ENCODE results near the gene INTU.
"Not testable (repeated sequence)": the region's sequence is repeated elsewhere in the genome, so short reads cannot be mapped to it uniquely, and the experiment has no call there.

The INTU gene

DNA sequence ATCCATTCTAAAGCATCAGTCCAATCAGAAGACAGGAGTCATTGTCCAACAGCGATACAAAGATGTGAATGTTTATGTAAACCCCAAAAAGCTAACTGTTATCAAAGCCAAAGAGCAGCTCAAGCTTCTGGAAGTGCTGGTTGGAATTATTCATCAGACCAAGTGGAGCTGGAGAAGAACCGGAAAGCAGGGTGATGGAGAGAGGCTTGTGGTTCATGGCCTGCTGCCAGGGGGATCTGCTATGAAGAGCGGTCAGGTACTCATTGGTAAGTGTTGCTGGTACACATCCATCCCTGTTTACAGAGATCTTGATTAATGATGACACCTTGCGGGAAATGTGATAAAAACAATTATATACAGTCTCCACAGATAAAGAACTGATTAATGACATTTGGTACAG, 11.0 kb downstream of the INTU start:
- DNase-seq (ENCODE audit: low spot score): no peak

DNA sequence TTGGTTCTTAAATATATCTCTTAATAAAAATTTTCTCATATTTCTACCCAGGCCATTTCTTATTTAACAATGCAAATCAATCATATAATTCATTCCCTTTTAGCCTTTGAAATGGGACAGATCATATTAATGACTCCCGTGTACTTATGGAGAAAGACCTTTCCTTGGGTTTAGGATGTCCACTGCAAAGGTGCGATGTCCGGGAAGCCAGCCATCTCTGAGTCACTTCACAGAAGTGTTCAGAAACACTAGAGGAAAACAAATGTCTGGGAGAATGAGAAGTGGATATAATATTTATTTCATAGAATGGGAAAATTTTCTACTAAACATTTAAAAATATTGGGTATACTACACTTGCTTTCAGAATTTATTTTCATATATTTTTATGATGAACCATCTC, 15.3 kb downstream of the INTU start:
- DNase-seq (ENCODE audit: low spot score): no peak

DNA sequence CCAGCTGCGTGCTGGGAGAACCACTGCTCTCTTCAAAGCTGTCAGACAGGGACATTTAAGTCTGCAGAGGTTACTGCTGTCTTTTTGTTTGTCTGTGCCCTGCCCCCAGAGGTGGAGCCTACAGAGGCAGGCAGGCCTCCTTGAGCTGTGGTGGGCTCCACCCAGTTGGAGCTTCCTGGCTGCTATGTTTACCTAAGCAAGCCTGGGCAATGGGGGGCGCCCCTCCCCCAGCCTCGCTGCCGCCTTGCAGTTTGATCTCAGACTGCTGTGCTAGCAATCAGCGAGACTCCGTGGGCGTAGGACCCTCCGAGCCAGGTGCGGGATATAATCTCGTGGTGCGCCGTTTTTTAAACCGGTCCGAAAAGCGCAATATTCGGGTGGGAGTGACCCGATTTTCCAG, 22.8 kb downstream of the INTU start:
- not testable (repeated sequence) for DNase-seq (ENCODE audit: low spot score)

- no peak for DNase-seq (ENCODE audit: low spot score)
Measured at GRCh38 chr4:127656047-127656680, 23.4 kb downstream of the INTU start.

- DNase-seq (ENCODE audit: low spot score): no peak
Measured at GRCh38 chr4:127660284-127660885, 27.6 kb downstream of the INTU start.

DNA sequence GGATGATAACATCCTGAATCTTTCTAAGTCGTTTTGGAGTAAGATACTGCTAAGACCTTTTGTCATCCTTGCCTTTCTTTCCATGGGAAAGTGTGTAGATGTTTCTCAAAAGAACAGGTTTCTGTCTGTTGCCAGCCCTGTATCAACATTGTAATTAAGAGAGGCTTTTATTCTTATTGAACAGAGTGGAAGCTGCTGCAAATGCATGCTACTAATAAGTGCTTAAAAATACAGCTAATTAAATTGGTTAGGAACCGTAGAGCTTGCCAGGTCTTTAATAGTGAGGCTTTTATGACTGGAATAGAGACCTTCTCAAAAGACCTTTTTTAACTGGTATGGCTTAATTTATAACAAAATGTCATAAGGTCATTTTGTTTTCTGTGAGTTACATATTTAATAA, 34.4 kb downstream of the INTU start:
- peak; percentile 30 for DNase-seq (ENCODE audit: low spot score)

- DNase-seq (ENCODE audit: low spot score): no peak
Measured at GRCh38 chr4:127667772-127668171, 35.0 kb downstream of the INTU start.

DNA sequence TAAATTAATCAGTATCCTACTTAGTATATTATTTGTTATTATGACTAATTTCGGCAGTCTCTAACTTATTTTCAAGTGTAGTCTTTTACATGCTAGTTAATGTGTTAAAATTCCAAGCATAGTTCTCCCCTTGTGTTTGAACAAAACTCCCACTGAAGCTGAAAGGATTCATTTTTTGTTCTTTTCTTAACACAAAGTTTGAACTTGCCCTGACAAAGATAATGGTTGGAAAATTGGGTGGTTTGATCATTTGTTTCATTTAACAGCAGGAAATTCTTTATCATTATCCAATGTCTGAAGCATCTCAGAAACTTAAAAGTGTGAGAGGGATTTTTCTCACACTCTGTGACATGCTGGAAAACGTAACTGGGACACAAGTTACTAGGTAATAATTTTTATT, 36.0 kb downstream of the INTU start:
- DNase-seq (ENCODE audit: low spot score): no peak

- DNase-seq (ENCODE audit: low spot score): no peak
Measured at GRCh38 chr4:127669691-127670090, 36.9 kb downstream of the INTU start.

GRCh38 chr4:127672111-127672510, 39.4 kb downstream of the INTU start:
- DNase-seq (ENCODE audit: low spot score): no peak

DNA sequence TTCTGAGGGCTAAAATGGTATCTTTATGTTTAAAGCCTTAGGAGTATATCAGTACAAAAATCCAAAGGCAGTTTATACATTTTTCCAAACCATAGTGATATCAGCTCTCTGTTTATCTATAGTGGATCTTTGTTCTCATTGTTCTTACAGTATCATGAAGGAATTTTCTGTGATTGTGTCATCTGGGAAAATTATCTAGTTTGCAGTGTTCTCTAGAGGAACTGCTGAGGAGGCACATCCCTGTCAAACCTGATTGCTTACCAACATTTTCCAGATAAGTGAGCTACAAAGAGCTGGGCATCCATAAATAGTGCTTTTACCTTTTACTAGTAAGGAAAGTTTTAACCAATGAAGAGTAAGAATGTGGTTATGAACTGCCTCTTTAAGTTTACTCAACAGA, 52.5 kb downstream of the INTU start:
- no peak for DNase-seq (ENCODE audit: low spot score)

- no peak for DNase-seq (ENCODE audit: low spot score)
Measured at GRCh38 chr4:127686658-127687057, 53.9 kb downstream of the INTU start.

GRCh38 chr4:127687580-127687979, 54.8 kb downstream of the INTU start:
- DNase-seq (ENCODE audit: low spot score): no peak

GRCh38 chr4:127698789-127699200, 66.0 kb downstream of the INTU start:
- DNase-seq (ENCODE audit: low spot score): no peak

DNA sequence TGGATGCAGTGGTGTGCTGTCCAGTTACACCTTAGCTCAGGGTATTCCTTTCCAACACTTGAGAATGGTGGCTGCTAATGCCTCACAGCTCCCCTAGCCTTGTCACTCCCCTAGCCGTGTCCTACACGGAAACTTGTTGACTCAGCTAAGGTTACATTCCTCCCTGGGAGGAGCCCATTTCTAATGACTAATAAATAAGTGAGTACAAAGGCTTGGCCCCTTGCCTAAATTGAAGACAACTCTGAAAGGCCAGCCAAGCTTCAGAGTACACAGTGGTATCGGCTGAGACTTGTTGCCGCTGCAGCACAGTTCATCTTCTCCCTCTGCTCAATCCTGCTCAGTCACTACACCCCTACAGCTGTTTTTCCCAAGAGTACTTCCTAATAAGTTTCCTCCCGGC, 76.2 kb downstream of the INTU start:
- DNase-seq (ENCODE audit: low spot score): no peak

DNA sequence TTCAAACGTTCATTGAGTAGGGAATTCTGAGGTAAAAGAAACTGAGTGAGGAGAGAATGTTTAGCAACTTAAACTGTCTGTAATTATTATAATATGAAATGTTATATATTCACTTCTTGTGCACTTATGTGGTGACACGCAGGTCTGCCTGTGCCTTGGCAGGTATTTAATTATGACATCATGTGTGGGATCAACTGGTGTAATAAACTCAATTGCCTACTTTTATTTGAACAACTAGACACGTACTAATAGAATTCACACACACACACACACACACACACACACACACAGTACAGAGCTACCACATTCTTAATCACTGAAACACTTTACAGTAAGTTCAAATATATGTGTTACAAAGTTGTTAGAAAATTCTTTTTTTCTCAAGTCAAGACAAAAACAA, 76.7 kb downstream of the INTU start:
- DNase-seq (ENCODE audit: low spot score): no peak

GRCh38 chr4:127730142-127730913, 97.6 kb downstream of the INTU start, which contains the start of gene SLC25A31:
Gene SLC25A31 (plus strand): TSS chr4:127730400. CDS start chr4:127730546, 146 bp downstream.
- DNase-seq (ENCODE audit: low spot score): peak; percentile 33

DNA sequence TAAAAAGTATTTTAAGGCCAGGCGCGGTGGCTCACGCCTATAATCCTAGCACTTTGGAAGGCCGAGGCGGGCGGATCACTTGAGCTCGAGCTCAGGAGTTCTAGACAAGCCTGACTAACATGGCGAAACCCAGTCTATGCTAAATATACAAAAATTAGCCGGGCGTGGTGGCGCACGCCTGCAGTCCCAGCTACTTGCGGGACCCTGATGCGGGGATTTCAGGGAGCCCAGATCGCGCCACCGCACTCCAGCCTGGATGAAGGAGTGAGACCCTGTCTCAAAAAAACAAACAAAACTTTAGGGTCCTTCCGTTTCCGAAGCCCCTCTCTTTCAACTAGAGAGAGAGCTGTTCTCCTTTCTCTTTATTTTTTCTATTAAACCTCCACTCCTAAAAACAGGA, 98.6 kb downstream of the INTU start:
- DNase-seq (ENCODE audit: low spot score): no peak

- peak; percentile 48 for DNase-seq (ENCODE audit: low spot score)
Measured at GRCh38 chr4:127732623-127733328, 100.0 kb downstream of the INTU start.

- no peak for DNase-seq (ENCODE audit: low spot score)
Measured at GRCh38 chr4:127734976-127735375, 102.2 kb downstream of the INTU start.

- no peak for DNase-seq (ENCODE audit: low spot score)
Measured at GRCh38 chr4:127737295-127737694, 104.5 kb downstream of the INTU start.

DNA sequence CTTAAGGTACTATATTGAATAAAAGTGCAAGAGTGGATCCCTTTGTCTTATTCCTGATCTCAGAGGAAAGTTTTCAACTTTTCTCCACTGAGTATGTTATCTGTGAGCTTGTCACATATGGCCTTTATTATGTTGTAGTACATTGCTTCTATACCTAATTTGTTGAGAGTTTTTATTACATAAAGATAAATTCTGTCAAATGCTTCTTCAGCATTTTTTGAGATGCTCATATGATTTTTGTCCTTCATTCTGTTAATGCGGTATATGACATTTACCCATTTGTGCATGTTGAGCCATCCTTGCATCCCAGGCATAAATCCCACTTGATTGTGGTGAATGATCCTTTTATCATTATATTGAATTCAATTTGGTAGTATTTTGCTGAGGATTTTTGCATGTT, 108.5 kb downstream of the INTU start:
- no peak for DNase-seq (ENCODE audit: low spot score)

- DNase-seq (ENCODE audit: low spot score): no peak
Measured at GRCh38 chr4:127747883-127748282, 115.1 kb downstream of the INTU start.
